Activated CD4-positive, alpha-beta T cell treated with anti-CD3 and anti-CD28 coated beads for 4 hours (primary cell): ENCODE measurements around the gene PRSS27.
"Not testable (repeated sequence)": the region's sequence is repeated elsewhere in the genome, so short reads cannot be mapped to it uniquely, and the experiment has no call there.

ENCODE experiments used
- DNase-seq, 2 donors: peaks; one replicate each; pipeline ENCODE4 v3.0.0-alpha.2; 2020

Gene PRSS27

DNA sequence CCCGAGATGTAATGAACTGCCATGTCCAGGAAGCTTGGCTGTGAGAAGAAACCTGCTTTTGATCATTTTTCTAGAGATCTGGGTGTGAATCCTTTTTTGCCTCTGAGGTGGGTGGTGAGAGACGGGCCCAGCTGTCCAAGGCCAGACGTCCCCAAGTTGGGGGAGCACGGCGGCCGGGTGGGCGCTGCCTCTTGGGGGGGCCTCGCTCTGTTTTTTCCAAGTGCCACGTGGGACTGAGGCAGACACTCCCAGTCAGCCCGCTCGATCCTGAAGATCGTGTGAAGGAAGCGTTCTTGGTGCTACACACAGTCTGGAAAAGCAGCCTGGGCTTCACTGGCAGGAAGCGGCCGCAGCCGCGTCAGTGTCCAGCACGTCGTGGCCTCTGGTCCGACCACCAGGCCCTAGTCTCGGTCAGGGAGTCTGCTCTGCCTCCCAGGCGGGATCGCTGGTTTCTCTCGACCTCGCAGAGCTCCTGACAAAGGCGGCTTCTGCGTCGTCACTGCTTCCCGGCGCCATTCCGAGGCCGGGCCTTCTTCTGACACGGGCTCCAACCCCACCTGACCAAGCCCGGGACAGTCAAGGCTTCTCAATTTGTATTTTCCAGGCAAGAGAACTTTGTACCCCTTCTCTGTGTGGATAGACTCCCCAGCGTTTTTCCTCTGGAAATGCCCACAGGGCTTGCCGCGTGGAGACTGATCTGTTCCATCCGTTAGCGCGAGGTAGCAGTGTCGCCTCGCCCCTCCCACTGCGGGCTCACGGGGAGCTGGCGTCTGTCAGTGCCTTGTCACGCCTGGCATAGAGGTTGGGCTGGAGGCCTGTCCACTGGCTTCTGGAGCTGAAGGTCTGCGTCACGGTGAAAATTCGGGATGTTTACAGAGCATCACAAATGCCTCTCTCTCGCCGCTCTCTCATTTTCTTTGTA, 12.4 kb downstream of the PRSS27 start:
- no peak for DNase-seq

DNA sequence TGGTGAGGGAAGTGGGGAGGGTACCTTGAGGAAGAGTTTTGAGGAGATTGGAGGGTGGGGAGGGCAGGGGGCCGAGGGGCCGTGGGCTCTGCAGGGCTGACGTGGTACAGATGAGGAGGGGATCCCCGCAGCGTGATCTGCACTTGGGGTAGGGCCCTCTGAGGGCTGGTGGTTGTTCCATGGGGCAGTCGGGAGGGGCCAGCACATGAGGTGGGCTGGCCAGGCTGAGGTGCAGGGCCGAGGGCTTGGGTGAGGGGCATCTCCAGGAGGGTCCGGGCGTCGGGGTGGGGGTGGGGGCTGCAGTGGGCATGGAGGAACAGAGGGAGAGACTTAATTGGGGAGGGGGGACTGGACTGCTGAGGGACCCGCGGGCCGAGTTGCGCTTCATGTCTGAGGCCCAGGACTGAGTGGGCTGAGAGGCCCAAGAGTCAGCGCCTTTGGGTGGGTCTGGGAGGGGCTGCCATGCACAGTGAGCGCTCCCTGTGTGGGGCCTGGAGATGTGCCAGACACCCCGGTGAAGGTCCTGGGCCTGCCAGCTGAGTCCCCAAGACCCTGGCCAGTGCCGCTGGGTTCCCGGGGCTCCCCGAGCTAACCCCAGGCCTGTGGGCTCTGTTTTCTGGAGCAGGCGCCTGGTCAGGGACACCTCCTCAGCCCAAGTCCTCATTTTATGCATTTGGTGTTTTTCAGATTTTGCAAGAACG, 13.3 kb downstream of the PRSS27 start:
- no peak for DNase-seq

DNA sequence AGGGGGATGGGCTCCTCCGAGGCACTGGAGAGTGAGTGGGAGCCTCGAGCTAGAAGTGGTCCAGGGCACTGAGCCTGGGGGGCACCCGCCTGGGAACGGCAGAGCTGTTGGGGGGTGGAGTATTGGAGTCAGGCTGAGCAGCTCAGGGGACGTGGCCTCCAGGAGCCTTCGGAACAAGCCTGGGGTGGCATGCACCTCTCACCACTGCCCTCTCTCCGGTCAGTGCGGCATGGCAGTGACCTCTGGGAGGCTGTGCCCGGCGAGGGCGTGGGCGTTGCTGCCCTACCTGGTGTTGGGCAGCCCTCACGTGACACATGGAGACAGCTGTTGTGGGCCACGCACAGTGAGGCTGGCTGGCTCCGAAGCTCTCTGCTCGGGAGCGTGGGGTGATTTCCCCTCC, 13.9 kb downstream of the PRSS27 start:
- no peak for DNase-seq

DNA sequence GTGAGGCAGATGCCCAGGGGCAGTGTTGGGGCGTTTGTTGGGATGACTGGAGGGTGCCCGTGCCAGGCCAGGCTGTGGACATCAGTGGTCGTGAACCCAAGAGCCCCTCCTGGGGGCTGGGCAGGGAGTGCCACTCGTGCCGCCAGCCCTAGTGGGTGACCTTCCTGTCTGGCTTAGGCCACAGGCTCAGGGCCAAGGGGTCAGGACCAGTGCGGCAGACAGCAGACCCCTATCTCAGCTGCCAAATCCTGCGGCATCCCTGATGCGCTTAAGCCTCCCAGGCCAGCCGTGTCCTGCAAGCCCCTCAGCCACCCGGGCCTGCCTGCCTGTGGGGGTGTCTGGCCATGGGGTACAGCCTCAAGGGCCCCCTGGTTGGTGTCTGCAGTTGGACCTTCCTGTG, 14.7 kb downstream of the PRSS27 start:
- no peak for DNase-seq

DNA sequence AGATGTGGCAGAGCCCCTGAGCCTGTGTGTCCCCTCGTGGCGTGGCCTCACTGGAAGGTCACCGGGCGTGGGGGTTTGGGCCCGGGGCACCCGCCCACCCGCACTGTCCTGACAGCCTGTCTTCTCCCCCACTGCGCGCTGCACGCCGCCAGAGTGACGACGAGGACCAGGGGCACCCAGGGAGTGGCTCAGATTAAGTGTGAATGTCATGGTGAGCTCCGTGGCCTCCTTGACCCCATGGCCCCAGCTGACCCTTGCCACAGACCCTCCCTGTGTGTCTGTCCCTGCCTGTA, 15.1 kb downstream of the PRSS27 start:
- DNase-seq, result no peak

DNA sequence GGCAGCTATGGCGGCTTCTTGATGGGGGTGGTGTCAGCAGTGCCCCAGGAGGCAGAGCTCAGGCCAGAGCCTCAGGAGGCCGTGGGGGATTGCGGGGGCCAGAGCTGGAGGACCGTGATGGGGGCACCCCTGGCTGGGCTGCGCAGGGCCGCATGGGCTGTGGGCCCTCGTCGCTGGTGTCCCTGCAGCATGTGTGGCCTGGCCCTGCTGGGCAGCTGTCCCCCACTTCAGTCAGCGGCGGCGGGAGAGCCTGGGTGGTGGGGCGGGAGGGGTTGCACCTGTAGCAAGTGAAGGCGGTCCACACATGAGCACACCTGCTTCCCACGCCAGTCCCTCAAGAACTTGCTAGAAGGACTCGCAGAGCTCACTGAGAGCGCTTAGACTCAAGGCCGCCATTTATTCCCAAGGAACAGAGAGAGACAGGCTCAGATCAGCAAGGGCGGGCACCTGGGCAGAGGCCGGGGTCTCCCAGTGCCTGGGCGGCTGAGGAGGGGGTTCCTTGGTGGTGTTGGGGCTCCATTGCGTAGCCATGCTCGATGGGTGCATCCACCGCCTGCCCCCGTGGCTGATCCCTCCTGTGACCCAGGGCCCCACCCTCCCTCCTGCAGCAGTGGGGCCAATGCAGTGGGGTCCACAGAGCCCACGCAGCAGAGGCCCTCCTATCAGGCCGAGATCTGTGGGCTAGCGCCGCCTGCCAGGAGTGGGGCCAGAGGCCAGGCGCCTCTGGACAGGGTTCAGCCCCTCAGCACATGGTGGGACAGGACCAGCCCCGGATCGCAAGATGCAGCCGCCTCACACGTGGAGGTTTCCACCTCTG, 15.7 kb downstream of the PRSS27 start:
- no peak for DNase-seq

DNA sequence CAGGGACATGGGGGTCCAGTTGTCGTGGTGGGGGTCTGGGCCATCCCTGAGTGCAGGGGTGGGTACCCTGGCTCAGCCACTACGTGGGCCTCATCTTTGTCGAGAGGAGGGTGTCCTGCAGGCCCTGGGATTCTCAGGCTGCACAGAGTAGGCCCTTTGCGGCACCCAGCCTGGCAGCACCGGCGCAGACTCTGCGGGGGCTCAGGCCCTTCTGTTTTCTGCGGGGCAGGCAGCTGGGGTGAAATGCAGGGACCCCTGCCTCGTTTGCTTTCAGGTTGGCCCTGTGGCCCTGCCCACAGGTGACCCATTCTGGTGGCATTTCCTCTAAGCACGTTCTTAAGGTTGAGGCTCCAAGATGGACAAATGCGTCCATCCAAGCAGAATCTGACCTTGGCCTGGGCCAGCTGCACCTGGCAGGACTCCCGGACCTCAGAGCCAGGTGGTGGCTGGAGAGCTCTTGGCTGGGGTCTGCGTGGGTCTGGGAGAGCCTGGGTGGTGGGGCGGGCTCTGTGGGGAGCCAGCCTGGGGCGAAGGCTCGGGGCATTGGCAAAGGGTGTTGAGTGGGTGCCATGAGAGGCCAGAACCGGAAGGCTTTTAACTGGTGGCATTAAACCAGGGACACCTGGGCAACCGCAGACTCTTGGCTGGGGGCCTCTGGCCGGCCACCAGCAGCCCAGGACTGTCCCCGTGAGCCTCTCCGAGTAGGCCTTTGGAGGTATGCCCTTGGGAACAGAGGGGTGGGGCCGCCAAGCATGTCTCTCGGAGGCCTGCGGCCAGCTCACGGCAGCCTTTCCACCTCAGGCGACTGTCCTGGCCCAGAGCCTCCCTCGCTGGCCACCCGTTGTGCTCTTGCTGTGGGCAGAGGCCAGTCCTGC, 16.9 kb downstream of the PRSS27 start:
- DNase-seq, result no peak

DNA sequence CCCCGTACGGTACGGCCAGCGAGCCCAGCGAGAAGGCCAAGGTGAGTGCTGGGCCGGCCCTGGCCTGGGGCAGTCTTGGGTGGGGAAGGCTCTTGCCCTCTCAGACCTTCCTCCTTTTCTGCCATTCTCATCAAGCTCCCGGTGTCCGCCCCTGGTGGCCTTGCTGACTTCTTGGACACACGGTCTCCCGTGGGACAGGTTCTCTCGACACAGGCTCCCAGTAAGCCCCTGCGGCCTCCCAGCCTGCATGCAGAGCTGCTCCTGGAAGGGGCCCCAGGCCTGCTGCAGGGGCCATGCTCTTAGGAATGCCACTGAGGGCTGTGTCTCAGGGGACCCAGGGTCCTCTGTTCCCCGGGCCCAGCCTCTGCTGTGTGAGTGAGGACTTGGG, 17.6 kb downstream of the PRSS27 start:
- DNase-seq, result no peak

DNA sequence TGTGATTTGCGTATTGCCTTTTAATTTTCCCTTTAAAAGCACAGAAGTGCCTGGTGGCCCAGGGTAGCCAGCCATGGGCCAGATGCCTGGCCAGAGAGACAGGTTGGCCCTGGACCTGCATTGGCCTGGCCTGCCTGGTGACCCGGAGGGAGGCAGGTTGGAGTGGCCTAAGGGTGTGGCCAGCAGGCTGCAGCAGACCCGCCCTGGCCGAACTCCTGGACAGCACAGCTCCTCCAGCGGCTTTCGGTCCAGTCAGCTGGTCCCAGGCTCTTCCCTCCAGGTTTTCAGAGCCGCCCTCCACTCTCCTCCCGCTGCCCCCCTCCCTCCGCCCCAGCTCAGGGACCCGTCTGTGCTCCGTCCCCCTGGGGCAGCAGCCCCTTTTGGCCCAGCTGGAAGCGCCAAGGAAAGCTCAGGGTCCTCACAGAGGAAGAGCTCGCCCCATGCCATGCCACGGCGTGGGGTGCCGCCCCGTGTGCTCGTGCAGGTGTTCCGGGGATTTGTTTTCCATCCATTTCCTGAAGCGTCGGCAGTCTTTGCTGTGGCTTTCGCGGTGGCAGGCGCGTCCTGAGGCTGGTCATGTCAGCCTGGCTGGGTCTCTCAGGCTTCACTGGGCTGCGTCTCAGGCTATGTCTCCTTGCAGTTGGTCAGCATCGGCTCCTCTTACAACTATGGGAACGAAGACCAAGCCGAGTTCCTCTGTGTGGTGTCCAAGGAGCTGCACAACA, 18.1 kb downstream of the PRSS27 start:
- no peak for DNase-seq

DNA sequence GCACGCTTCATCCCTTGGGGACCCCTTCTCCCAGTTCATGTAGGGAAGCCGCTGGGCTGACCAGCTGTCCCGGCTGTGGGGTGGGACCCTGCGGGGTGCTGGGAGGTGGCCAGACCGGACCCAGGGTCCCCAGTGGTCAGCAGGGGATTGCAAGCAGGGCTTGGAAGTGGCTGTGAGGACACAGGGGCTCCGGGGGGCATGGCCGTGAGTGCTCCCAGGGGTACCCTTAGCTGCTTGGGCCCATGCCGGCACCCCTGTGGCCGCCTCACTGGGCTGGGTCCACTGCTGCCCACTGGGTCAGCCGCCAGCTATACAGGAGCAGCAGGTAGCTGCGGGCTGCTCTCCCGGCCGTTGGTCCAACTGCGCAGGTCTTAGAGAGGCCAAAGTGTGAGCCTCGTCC, 18.8 kb downstream of the PRSS27 start:
- no peak for DNase-seq

DNA sequence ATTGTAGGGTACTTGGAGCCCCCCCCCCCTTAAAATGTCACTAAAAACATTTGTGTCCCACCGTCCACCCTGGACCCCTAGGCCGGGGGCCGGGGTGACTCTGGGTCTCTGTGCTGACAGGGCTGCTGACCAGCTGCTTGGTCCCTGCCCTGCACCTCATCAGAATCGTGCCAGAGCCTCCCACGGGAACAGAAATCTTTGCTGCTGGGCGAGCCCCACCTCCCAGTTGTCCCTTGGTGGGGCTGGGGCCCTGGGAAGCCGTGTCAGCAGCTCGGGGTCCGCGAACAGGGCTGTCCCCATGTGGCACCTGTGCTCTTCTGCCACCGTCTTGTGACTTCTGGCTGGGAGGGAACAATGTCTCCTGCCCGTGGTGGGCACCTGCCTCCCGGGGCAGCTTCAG, 19.2 kb downstream of the PRSS27 start:
- DNase-seq, result no peak

DNA sequence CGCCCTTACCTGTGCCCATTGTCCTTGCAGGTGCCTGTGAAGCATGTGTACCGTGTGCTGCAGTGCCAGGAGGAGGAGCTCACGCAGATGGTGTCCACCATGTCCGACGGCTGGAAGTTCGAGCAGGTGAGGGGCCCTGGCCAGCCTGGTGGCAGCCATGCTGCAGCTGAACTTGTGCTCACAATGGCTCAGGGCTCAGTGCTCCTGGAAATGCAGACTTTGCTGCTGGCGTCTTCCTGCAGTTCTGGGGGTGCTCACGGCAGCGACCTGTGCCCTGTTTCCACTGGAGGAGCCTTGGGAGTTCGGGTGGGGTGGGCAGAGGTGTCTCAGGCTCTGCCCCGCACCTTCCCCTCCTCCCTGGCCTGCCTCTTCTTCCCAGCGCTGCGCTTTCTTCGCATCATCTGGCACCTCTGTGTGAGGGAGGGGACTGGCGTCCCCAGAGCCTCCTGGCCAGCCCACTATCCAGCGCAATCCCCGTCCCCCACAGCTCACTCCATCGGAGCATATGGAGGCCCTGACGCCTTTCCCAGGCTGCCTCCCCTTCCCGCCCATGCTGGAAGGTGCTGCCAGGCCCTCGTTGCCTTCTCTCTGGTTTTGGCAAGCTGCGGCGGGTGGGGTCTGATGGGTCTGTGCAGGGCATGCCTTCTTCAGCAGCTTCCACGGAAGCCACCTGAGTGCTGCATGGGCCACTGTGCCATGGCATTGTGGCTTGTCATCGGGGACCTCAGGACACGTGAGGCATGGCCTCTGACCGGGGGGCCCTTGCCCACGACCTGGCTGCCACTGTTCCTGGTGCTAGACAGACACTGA, 20.0 kb downstream of the PRSS27 start:
- DNase-seq, result no peak

DNA sequence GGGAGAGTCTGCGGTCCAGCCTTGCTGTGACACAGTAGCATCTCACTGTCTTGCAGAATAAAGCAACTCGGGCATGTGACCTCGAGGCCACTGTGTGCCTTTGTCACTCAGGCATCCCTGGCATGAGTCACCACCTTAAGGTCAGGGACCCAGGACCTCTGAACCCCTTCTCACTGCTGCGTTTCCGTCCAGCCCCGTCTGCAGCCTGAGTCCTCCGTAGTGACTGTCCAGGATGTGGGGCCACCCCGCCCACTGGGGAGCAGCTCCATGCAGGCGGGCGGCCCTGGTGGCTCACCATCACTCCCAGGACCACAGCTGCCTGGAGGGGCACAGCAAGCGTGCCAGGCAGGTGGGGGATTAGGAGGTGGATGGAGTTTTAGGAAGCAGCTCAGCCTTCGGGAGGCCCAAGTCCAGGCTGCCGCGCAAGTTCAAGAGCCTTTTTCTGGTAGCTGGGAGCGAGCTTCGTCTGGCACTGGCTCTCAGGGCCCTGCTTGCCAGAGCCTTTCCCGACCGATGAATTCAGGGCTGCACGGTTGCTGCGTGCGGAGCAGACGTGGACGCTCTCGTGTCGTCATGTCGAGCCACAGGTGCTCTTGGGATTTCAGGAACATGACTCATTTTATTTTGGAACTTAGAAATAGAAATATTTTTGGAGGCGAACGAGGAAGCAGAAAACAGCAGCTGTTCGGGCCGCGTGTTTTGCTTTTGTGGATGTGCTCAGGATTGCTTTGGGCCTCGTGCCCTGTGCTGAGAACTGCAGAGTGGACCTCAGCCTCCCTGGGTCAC, 20.9 kb downstream of the PRSS27 start:
- DNase-seq, result no peak

DNA sequence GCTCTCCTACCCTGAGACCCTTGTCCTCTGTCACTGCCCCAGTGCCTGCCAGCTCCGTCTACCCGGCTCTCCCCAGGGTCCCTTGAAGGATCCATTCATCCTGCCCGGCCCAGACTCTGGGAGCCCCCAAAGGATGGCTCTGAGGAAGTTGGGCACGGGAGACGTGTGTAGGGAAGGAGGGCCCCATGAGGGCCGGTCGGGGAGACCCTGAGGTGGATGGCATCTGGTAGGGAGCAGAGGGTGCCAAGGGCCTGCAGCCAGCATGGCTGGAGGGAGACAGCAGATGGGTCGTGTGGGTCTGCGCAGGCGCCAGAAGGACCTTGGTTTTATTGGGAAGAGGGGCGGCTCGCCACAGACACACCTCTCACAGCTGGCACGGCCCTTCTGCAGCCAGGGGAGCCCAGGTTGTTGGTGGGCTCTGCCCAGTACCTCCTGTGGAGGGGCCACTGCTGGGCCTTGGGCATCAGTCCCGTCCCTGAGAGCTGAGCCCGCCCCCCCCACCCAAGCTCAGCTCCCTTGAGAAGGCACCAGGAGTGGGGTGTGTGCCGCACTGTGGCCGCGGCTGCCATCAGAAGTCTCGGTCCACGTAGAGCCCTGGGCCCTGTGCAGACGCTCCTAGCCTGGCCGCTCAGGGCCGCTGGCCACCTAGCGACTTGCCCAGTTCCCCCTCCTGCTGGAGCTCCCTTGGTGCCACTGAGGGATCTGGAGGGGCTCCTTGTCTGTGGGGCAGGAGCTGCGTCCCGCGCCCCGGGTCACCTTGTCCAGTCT, 21.7 kb downstream of the PRSS27 start:
- no peak for DNase-seq

DNA sequence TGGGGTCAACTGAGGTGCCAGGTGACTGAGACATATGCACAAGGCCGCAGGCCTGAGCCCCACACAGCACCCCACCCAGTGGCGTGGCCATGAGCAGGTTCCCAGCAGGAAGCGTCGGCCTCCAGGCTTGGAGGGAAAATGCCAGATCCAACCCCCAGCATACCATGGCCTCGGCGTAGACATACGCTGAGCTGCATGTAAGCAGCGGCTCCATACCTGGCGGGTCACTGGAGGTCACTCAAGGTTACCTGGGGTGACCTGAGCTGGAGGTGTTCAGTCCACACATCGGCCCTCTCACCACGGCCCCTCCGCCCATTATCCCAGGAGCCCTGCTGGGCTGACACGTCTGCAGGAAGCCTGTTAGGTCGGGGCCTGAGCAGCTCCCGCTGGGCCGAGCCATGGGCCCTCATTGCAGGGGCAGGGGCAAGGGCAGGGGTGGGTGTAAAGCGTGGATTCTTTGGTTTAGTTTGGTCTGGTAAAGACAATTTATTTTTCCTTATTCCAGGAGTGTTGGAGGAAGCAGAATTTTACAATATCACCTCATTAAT, 22.5 kb downstream of the PRSS27 start:
- no peak for DNase-seq

DNA sequence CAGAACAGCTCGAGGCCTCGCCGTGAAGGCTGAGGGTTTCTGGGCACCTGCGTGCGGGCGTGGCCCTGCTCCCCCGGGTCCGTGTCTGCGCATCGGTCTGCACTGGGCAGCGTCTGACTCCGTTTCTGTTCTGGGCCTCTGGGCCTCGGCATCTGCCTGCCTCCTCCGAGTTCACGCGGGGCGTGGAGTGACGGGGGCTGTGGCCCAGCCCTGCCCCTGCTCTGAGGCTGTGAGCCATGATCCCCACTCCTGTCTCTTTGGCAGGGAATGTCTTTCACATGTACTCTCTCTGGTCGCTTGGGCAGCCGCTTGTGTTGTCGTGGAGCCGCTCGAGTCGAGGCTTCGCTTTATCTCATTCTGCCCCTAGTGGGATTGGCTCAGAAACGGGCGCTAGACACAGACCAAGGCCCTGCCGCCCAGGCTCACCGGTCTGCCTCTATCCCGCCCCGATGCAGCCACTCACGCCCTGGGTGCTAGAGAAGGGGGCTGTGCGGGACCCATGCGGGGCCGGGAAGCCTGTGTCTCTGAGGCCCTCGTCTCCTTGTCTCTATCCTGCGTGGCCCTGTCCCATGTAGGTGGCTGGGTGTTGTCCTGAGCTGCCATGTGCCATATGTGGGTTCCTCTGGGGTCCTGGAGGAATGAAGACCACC, 23.3 kb downstream of the PRSS27 start:
- DNase-seq, result not testable (repeated sequence)

DNA sequence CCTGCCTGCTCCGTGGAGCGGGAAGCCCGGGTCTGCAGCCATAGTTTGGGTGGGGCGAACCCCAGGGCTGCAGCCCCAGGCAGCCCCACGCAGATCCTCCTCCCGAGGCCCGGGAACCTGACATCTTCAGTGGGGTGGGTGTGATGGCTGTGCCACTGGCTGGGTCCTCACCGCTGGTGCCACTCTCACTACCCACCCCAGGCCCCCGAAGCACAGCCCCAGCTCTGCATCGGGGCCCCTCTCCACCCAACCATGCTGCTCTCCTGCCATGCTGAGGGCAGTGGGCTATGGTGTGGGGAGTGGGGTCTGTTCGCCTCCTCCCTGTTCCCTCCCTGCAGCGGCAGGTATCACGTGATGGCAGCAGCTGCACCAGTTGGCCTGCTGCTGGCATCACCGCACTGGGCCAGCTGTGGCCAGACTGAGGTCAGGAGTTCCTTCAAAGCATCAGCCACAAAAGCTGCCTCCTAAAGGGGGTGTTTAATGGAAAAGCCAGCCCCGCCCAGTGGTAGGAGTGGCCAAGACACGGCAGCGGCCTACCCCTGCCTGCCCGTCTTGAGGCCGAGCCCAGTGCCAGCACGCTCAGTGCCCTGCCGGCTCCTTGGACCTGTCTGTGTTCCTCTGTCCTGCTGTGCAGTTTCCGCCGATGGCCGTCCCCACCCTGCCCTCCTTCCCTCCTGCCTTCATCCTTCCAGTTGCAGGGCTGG, 26.9 kb downstream of the PRSS27 start:
- no peak for DNase-seq
